GM10847 (cell line): Measurements from ENCODE around the gene MARVELD1.

Experiments used
- POLR2A ChIP-seq: IDR thresholded peaks from 2 replicates; pipeline ENCODE4 v1.6.1; 2011; ENCODE audit not compliant: insufficient read length; ENCODE audit errors: extremely low read depth

MARVELD1 gene

GRCh38 chr10:97755718-97756117 is 42.2 kb downstream of the MARVELD1 start:
- no peak for TF ChIP-seq POLR2A

DNA sequence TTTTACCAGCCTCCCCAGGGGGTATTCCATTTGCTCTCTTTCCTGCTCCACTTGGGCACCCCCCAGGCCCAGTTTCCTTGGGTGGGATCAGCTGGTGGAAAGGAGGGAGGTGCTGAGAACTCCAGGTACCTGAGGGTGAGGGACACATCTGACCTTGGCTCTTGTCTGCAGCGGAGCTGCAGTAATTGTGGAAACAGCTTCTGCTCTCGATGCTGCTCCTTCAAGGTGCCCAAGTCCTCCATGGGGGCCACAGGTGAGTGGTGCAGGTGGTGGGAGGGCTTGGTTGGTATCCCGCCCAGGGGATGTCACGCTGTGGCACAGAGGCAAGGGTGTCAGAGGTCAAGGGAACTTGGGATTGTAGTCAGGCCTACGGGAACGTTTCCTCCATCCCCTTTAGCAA is 43.9 kb downstream of the MARVELD1 start:
- no peak for TF ChIP-seq POLR2A

DNA sequence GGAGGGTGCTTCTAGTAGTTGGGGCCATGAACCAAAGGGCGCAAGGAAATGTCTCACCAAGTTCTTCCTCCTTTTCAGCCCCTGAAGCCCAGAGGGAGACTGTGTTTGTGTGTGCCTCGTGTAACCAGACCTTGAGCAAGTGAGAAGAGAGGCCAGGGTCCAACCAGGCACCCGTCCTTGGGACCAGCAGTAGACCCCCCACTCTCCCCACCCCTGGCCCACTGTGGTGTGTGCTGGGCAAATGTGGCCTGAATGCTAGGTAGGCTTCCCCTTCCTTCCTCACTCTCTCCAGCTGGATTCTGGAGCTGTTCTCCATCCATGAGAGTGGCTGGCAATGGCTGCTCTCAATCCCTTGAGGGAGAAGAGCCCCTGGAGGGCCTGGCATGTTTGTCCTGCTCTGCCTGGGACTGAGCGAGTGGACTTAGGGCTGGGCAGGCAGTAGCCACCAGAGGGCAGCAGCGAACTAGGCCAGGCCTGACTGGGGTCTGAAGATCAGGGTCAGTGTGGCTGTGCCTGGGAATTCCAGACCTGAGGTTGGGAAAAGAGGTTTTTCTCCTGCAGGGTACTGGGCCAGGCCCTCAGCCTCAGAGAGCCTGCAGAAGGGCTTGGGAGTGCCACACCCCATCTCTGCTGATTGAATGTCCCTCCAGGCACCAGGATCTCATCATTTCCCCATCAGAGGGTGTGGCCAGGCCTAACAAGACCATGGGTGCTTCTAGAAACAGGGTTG is 45.8 kb downstream of the MARVELD1 start:
- no peak for TF ChIP-seq POLR2A

- no peak for TF ChIP-seq POLR2A
Measured at GRCh38 chr10:97759946-97760345, 46.4 kb downstream of the MARVELD1 start.

- TF ChIP-seq POLR2A: no peak
Measured at GRCh38 chr10:97760461-97761257, 47.1 kb downstream of the MARVELD1 start.

DNA sequence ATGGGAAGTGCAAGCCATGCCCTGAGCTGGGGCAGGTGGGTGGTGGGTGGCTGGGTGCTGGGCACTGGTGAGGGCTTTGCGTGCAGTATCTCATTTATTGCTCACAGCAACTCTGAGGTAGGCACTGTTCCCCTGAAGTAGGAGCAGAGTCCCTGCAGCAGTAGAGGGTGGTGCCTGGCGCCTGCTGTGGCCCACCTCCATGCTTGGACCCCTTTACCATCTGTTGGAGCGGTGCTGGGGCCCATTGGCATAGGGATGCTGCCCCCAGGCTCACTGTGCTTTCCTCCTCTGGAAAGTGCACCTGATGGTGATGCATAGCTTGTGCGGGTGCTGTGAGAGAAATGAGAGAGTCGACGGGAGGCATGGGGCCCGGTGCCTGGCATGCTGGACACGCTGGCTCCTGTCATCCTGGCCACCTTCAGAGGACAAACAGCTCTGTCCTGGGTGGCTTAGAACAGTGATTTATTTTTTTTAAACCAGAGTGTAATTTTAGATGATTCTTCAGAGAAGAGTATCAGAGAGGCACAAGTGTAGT is 47.9 kb downstream of the MARVELD1 start:
- no peak for TF ChIP-seq POLR2A

DNA sequence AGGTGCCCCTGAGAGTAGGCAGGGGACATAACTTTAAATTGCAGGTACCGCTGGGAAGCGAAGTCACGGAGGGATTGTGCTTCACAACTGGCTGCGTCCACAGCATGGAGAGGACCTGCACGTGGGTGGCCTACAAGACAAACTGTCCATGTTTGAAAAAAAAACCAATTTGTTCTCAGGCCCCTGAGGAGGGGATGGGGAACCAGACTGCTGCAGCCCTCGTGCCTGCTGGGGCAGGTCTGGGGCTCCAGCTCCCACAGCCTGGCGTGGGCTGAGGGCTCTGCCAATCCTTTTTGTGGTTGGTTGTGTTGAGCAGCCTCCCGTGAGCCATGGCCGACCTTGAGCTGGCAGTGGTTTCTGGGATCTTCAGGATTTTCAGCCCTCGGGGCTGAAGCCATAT is 48.5 kb downstream of the MARVELD1 start:
- no peak for TF ChIP-seq POLR2A

DNA sequence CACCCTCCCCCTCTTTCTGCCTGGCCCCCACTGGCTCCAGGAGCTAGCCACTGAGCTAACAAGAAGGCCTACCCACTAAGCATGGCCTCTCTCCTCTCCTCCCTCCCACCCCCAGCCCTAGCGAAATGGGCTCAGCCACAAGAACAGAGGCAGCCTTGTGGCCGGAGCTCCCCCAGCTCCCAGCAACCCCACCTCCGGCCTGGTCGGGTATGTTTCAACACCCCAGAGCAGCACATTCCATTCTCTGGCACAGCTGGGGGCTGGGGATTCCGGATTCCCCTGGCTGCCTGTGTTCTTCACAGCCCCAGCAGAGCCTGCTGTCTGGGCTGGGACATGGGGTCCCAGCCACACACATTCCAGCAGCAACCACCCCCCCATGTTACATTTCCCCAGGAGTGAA is 49.3 kb downstream of the MARVELD1 start:
- no peak for TF ChIP-seq POLR2A

DNA sequence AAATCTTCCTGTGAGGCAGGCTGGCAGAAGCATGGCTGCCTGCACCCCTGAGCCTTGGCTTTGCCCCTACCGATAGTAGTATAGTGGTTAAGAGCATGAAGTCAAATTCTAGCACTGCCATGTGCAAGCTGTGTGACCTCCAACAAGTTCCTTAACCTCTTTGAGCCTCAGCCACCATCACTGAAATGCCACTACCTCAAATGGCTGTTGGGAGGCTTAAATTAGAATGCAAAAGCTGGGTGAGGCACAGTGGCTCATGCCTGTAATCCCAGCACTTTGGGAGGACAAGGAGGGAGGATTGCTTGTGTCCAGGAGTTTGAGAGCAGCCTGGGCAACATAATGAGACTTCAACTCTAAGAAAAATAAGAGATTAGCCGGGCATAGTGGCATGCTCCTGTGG is 49.9 kb downstream of the MARVELD1 start:
- TF ChIP-seq POLR2A: no peak

GRCh38 chr10:97763947-97764346 is 50.4 kb downstream of the MARVELD1 start:
- TF ChIP-seq POLR2A: no peak

DNA sequence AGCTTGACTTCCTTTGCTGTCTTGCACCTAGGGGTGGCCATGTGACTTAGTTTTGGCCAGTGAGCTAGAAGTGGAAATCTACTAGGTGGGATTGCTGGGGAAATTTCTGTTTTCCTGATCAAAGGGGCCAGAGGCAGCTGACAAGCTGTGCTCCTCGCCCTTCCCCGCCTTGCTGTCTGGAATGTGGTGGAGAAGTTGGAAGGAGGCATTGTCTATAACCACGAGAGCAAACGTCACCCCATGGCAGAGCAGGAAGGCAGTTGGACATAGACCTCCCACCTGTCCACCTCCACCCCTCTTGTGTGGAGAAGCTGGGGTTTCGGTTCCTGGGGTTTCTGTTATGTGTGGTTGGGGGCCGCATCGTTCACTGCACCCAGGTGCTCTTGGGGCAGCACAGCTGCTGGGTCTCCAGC is 51.0 kb downstream of the MARVELD1 start:
- TF ChIP-seq POLR2A: no peak

GRCh38 chr10:97765201-97765600 is 51.7 kb downstream of the MARVELD1 start:
- TF ChIP-seq POLR2A: no peak

DNA sequence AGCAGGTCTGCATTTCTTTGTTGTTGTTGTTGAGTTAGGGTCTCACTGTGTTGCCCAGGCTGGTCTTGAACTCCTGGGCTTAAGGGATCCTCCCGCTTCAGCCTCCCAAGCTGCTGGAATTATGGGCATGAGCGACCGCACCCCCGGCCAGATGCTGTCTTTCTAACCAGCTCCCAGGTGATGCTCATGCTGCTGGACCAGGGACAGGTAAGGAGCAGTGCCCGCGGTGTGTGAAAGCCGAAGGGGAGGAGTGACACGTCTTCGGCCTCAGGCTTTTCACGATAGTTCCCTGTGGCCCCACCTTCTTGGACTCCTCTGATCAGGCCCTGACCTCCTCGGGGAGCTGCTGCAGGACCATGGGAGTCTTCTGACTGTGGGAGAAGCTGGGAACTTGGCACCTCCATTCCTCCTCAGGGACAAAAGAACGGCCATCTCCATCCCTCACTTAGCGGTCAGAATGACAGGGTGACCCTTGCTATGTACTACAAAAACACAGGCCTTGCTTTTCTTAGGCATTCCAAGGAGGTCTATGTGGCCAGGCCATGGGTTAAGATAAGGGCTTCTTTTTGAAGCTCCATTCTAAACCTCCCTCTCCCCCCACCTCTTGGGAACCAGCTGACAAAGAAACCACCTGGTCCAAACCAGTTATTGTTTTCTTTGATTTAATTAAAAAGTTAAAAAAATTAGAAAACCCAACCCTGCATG is 52.7 kb downstream of the MARVELD1 start:
- no peak for TF ChIP-seq POLR2A

DNA sequence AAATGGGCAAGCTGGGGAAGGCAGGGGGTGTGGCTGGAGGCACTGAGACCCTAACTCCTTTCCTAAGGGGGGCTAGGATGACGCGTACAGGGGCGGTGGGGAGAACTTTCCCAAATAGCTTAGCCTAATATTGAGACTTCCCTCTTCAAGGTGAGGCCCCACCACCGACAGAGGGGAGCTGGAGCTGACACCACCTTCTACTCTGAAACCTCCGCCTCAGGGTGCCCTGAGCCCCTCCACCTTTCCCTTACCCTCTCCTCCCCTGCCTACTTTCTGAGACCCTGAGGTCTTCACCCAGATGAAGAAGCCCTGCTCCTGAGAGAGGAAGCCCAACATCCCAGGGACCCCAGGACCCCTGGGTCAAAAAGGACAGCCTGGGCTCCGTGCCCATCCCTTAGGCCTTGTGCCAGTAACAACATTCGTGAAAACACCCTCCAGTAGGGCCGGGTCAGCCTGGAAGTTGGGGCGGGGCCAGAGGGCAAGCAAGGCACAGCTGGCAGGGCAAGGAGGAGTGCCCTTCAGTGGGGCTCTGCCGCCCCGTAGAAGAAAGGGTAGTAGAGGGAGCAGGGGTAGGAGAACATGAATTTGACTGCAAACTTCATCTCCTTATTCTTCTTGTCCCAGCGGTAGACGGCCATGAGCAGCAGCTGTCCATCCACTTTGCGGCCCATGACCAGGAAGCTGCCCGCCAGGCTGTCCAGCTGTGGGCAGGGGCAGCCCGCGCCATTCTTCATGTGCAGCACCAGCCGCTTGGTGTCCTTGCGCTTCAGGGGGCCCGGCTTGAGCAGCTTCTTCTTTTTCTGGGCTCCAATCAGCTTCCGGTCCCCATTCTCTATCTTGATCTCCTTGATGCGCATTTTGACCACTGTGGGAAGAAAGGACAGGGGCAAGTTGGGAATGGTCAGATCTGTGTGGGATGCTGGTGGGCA is 53.7 kb downstream of the MARVELD1 start:
- TF ChIP-seq POLR2A: no peak
